K562 (cell line): ENCODE measurements around the gene AGPAT3. TPM values are rescaled to one million over a fixed set of nuclear protein-coding genes. Genes with fewer than 3 reads are reported as not detected.

ENCODE experiments used
- BRCA1 ChIP-seq, 2 experiments: fragments of 450-650 bp in 1 of 2; sonication (generic) in 1 of 2; formaldehyde crosslinking in 1 of 2; IDR thresholded peaks; 2 replicates each; pipeline versions ENCODE4 v1.5.0 to v1.6.1; 2017 to 2020; ENCODE audit warnings: mild to moderate bottlenecking in 1 of 2, missing genetic modification reagents in 1 of 2
- E2F6 ChIP-seq, 2 experiments: IDR thresholded peaks; 2 replicates each; pipeline ENCODE4 v1.6.1; 2011; ENCODE audit warnings: borderline replicate concordance in 1 of 2, control low read depth in 1 of 2, low read depth in 1 of 2, low read length in 1 of 2, mild to moderate bottlenecking in 1 of 2, mixed read lengths in 1 of 2, moderate library complexity in 1 of 2; ENCODE audit not compliant: insufficient read depth in 1 of 2, insufficient read length in 1 of 2, poor library complexity in 1 of 2, severe bottlenecking in 1 of 2; ENCODE audit errors: extremely low read depth in 1 of 2
- ETV6 ChIP-seq, 3 experiments: fragments of 150-350 bp in 1 of 3; sonication (generic) in 1 of 3; formaldehyde crosslinking in 1 of 3; IDR thresholded peaks; 2 replicates each; pipeline versions ENCODE4 v1.6.1 to v1.8.0; 2014 to 2022; ENCODE audit warnings: borderline replicate concordance in 2 of 3, low read depth in 2 of 3, antibody characterized with exemption in 1 of 3, low read length in 1 of 3, mild to moderate bottlenecking in 1 of 3, missing genetic modification reagents in 1 of 3
- GTF2E2 ChIP-seq: fragments of 200-800 bp; sonication (Bioruptor generic); IDR thresholded peaks from 2 replicates; pipeline ENCODE4 v1.6.1; 2016; ENCODE audit warnings: missing genetic modification characterization, missing compliant biosample characterization
- HOMEZ ChIP-seq: fragments of 250-450 bp; sonication (Bioruptor Pico); IDR thresholded peaks from 2 replicates; pipeline ENCODE4 v1.4.0; 2020; ENCODE audit warnings: mild to moderate bottlenecking, moderate library complexity
- KDM5B ChIP-seq: fragments of 200-600 bp; sonication (generic); IDR thresholded peaks from 2 replicates; pipeline ENCODE4 v1.6.1; 2012; ENCODE audit warnings: low read depth, mild to moderate bottlenecking, moderate library complexity, low read length, control low read depth, inconsistent platforms; ENCODE audit not compliant: insufficient replicate concordance
- NFATC3 ChIP-seq: fragments of 450-650 bp; IDR thresholded peaks from 2 replicates; pipeline ENCODE4 v1.6.1; 2017; ENCODE audit warnings: mild to moderate bottlenecking
- POLR2A ChIP-seq: fragments of 450-650 bp; conservative IDR thresholded peaks from 2 replicates; pipeline ENCODE4 v1.6.1; 2016
- PRPF4 ChIP-seq: fragments of 200-400 bp; formaldehyde crosslinking; IDR thresholded peaks from one replicate; pipeline ENCODE4 v1.6.1; 2017; ENCODE audit warnings: low read length, low read depth, mild to moderate bottlenecking; ENCODE audit not compliant: insufficient read depth, poor library complexity, severe bottlenecking
- RCOR1 ChIP-seq, 2 experiments: IDR thresholded peaks; 2 replicates each; pipeline ENCODE4 v1.6.1; 2012; ENCODE audit warnings: low read depth in 2 of 2, low read length in 2 of 2, borderline replicate concordance in 1 of 2, improper control_type of control experiment in 1 of 2
- RNF2 ChIP-seq: sonication (generic); IDR thresholded peaks from 2 replicates; pipeline ENCODE4 v1.6.1; 2016
- SMARCA5 ChIP-seq: fragments of 450-650 bp; IDR thresholded peaks from 2 replicates; pipeline ENCODE4 v1.6.1; 2016
- TCF7 ChIP-seq: sonication (generic); IDR thresholded peaks from 2 replicates; pipeline ENCODE4 v1.6.1; 2016; ENCODE audit warnings: antibody characterized with exemption, borderline replicate concordance
- ZNF12 ChIP-seq: sonication (generic); formaldehyde crosslinking; IDR thresholded peaks from 2 replicates; pipeline ENCODE4 v1.4.0; 2020; ENCODE audit warnings: mild to moderate bottlenecking, missing genetic modification reagents
- ZNF263 ChIP-seq: sonication (generic); formaldehyde crosslinking; IDR thresholded peaks from 2 replicates; pipeline ENCODE4 v1.8.0; 2022; ENCODE audit warnings: mild to moderate bottlenecking, missing genetic modification reagents, borderline replicate concordance
- polyA plus RNA-seq, 8 experiments: library from polyadenylated mRNA; depleted of rRNA in 4 of 8; stranded (reverse) in 5 of 8; unstranded in 3 of 8; fragments of >200 nt; fragmentation: Nextera tagmentation in 2 of 8; fragmentation: Illumina TruSeq in 1 of 8; extraction: Ambion mirVana in 2 of 8; extraction: Trizol in 1 of 8; gene quantifications; 2 replicates each; pipeline versions ENCODE4 v1.2.1 to v1.2.3, GENCODE V29; 2011 to 2014; ENCODE audit warnings: inconsistent platforms in 1 of 8, missing spikeins in 1 of 8
- total RNA-seq, 7 experiments: library from RNA; depleted of rRNA in 6 of 7; stranded (reverse); fragments of >200 nt in 6 of 7; fragmentation: Illumina TruSeq in 2 of 7; extraction: Trizol in 2 of 7; gene quantifications; 2 replicates each; pipeline versions ENCODE4 v1.2.1 to v1.2.3, GENCODE V29; 2011 to 2021; ENCODE audit warnings: low replicate concordance in 1 of 7
- TF ChIP-seq, protein P1 (sequence below): sonication (generic); formaldehyde crosslinking; IDR thresholded peaks from 2 replicates; pipeline ENCODE4 v1.8.1; 2023; ENCODE audit warnings: mild to moderate bottlenecking, missing genetic modification reagents
- TF ChIP-seq, protein P2 (sequence below): fragments of 250-450 bp; sonication (Bioruptor Pico); IDR thresholded peaks from 2 replicates; pipeline ENCODE4 v1.8.0; 2022; ENCODE audit warnings: moderate library complexity, mild to moderate bottlenecking, inconsistent platforms

The AGPAT3 gene
- total and polyA plus RNA-seq, 9 of the 15 experiments (the other 6 are each of a cell fraction or from before 2014, with no cell fraction given) = 1.5 to 88.4 (median 35.7) TPM

GRCh38 chr21:43884012-43884860 lies 19.2 kb downstream of the AGPAT3 start (continued):
- TF ChIP-seq SMARCA5 (peak; percentile 83; the same call in 1 of the 2 replicates), RCOR1 (IDR thresholded peaks at IDR 0.05; ENCODE audit: borderline replicate concordance in 1 of 2, low read depth in 2 of 2, low read length in 2 of 2) (peak in 1 of 2 experiments; percentile 91; a peak in 1 of 4 replicates), ETV6 (IDR thresholded peaks at IDR 0.05; ENCODE audit: borderline replicate concordance in 1 of 2, low read depth in 2 of 2, low read length in 1 of 2) (peak in 1 of 2 experiments; percentile 32; a peak in 1 of 4 replicates), ETV6 (CRISPR knock-in tag; IDR thresholded peaks at IDR 0.05; ENCODE audit: borderline replicate concordance) (no peak), BRCA1 (IDR thresholded peaks at IDR 0.05) (no peak), BRCA1 (CRISPR knock-in tag; IDR thresholded peaks at IDR 0.05) (peak; percentile 89; the same call in 1 of the 2 replicates), KDM5B (peak; percentile 61), TCF7 (peak; percentile 93), ZNF263 (peak; percentile 99), PRPF4 (no peak), NFATC3 (no peak), POLR2A (peak; percentile 79), HOMEZ (CRISPR knock-in tag) (peak; percentile 86; the same call in 1 of the 2 replicates), GTF2E2 (no peak), ZNF12 (CRISPR knock-in tag) (no peak), RNF2 (peak; percentile 78), E2F6 (IDR thresholded peaks at IDR 0.05; ENCODE audit: borderline replicate concordance in 1 of 2, extremely low read depth in 1 of 2, insufficient read depth in 1 of 2, insufficient read length in 1 of 2, low read depth in 1 of 2, low read length in 1 of 2, poor library complexity in 1 of 2, severe bottlenecking in 1 of 2) (peak; percentile 53 to 63)
- TF ChIP-seq, protein P1, sequence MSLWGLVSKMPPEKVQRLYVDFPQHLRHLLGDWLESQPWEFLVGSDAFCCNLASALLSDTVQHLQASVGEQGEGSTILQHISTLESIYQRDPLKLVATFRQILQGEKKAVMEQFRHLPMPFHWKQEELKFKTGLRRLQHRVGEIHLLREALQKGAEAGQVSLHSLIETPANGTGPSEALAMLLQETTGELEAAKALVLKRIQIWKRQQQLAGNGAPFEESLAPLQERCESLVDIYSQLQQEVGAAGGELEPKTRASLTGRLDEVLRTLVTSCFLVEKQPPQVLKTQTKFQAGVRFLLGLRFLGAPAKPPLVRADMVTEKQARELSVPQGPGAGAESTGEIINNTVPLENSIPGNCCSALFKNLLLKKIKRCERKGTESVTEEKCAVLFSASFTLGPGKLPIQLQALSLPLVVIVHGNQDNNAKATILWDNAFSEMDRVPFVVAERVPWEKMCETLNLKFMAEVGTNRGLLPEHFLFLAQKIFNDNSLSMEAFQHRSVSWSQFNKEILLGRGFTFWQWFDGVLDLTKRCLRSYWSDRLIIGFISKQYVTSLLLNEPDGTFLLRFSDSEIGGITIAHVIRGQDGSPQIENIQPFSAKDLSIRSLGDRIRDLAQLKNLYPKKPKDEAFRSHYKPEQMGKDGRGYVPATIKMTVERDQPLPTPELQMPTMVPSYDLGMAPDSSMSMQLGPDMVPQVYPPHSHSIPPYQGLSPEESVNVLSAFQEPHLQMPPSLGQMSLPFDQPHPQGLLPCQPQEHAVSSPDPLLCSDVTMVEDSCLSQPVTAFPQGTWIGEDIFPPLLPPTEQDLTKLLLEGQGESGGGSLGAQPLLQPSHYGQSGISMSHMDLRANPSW (CRISPR knock-in tag) = no peak; the same call in 1 of the 2 replicates
- TF ChIP-seq, protein P2, sequence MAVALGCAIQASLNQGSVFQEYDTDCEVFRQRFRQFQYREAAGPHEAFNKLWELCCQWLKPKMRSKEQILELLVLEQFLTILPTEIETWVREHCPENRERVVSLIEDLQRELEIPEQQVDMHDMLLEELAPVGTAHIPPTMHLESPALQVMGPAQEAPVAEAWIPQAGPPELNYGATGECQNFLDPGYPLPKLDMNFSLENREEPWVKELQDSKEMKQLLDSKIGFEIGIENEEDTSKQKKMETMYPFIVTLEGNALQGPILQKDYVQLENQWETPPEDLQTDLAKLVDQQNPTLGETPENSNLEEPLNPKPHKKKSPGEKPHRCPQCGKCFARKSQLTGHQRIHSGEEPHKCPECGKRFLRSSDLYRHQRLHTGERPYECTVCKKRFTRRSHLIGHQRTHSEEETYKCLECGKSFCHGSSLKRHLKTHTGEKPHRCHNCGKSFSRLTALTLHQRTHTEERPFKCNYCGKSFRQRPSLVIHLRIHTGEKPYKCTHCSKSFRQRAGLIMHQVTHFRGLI (CRISPR knock-in tag) = no peak
